AG04449 (cell line): ENCODE results near the gene PFDN4.
A peak's percentile ranks its signal among the peaks of the same experiment; 100 is the strongest.

Source experiments
- CTCF ChIA-PET: fragments of 350-600 bp; formaldehyde crosslinking; extraction: SDS; loops from one replicate; lab custom pipeline; 2021; ENCODE audit warnings: antibody characterized with exemption; lab: Yijun Ruan, JAX
- POLR2A ChIA-PET: fragments of 400-600, 350-600 bp; formaldehyde crosslinking; extraction: SDS; loops from one replicate; lab custom pipeline; 2020; ENCODE audit warnings: antibody characterized with exemption, inconsistent platforms; lab: Yijun Ruan, JAX
- DNase-seq: peaks from one replicate; pipeline ENCODE4 v3.0.0-alpha.2; 2010; ENCODE audit warnings: low read depth, low spot score
- H3K4me3 ChIP-seq: 2 replicates; pipeline ENCODE4 v1.5.1; 2011; ENCODE audit warnings: low read depth, mild to moderate bottlenecking, control low read depth, low read length
- CTCF ChIP-seq: IDR thresholded peaks from one replicate; pipeline ENCODE4 v1.5.1; 2011; ENCODE audit warnings: mild to moderate bottlenecking, moderate library complexity, low read length, control low read depth, inconsistent platforms; ENCODE audit not compliant: insufficient read depth; ENCODE audit errors: missing control alignments

PFDN4 gene

GRCh38 chr20:54197621-54198604 lies 10.0 kb upstream of the PFDN4 start:
- DNase-seq = peak; percentile 23
- POLR2A ChIA-PET = no interaction called here
- CTCF ChIA-PET = interaction anchor here (0.7 to 19.1 kb wide), 14 partner anchors 11 to 449 kb away, joined by 3 to 1179 read pairs (median 12); partner anchors contain the start of gene PFDN4
- no peak overlapping the region for H3K4me3 ChIP-seq
- peak; percentile 31 for TF ChIP-seq CTCF

GRCh38 chr20:54199283-54199682 lies 8.6 kb upstream of the PFDN4 start:
- no peak for DNase-seq
- POLR2A ChIA-PET = no interaction called here
- CTCF ChIA-PET = interaction anchor here (0.6 to 19.1 kb wide), 29 partner anchors 10 to 451 kb away, joined by 3 to 1179 read pairs (median 5); partner anchors contain the start of gene PFDN4
- no peak for TF ChIP-seq CTCF
- H3K4me3 ChIP-seq = no peak overlapping the region

GRCh38 chr20:54199721-54200176 lies 8.1 kb upstream of the PFDN4 start:
- DNase-seq = peak; percentile 37
- no peak overlapping the region for H3K4me3 ChIP-seq
- TF ChIP-seq CTCF = peak; percentile 88
- ChIA-PET CTCF (interaction anchor here (0.6 to 19.1 kb wide), 37 partner anchors 10 to 450 kb away, joined by 3 to 1179 read pairs (median 4); partner anchors contain the start of gene PFDN4), POLR2A (no interaction called here)

GRCh38 chr20:54200487-54201267 lies 7.2 kb upstream of the PFDN4 start:
- CTCF ChIA-PET = interaction anchor here (0.7 to 19.1 kb wide), 28 partner anchors 10 to 449 kb away, joined by 3 to 1179 read pairs (median 6); partner anchors contain the start of gene PFDN4
- DNase-seq = no peak
- H3K4me3 ChIP-seq = no peak overlapping the region
- POLR2A ChIA-PET = no interaction called here
- TF ChIP-seq CTCF = no peak

- no peak for DNase-seq
- POLR2A ChIA-PET = no interaction called here
- no peak overlapping the region for H3K4me3 ChIP-seq
- CTCF ChIA-PET = interaction anchor here (1.1 to 19.1 kb wide), 12 partner anchors 9 to 445 kb away, joined by 3 to 1179 read pairs (median 15); partner anchors contain the start of gene PFDN4
- TF ChIP-seq CTCF = no peak
Measured at GRCh38 chr20:54201268-54201846, 6.5 kb upstream of the PFDN4 start.
